HG03039 (cell line): Measurements from ENCODE around the gene STIL.
"Not testable (repeated sequence)": the region's sequence is repeated elsewhere in the genome, so short reads cannot be mapped to it uniquely, and the experiment has no call there.

Source experiments
- ATAC-seq: cut with Tn5 transposase; IDR thresholded peaks from one replicate; pipeline ENCODE4 v1.9.1; 2021; ENCODE audit warnings: mild to moderate bottlenecking, moderate library complexity; ENCODE audit not compliant: unreplicated experiment

The STIL gene

GRCh38 chr1:47313915-47314664 is at the start of gene STIL:
TSS of gene STIL (minus strand) at chr1:47314147. CDS start at chr1:47310319, 3,828 bp downstream.
- ATAC-seq = peak; percentile 99

DNA sequence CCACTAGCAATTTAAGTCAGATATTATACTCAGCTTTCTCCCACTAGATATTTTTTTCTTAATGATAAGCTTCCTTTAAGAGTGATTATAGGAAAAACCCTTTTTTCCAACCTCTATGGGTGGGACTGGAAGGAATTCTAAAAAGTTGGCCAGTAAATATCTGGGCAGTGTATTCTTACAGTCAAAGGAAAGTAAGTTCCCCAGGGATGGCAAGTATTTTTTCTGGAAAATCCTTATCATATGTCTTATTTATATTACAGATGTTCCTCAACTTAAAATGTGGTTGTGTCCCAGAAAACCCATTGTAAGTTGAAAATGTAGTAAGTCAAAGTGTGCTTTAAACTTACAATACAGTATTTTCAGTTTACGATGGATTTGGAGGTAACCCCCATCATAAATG is 48.9 kb upstream of the STIL start:
- no peak for ATAC-seq

DNA sequence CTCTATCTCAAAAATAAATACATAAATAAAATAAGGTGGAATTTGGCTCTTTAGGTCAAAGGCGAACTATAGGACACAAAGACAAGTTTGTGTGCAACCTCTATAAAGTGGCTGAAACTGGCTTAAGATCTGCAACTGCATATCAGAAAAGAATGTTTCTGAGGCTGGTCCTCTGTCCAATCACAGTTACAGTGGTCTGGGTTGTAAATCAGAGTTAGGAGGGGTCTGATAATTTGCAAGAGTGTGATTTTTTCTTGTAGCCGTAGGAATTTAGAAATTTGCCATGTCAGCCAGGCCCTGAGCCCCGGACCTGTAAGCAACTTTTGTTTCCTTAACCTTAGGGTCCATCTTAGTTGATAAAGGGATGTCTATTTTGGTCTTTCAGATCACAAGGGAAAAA is 47.4 kb upstream of the STIL start:
- ATAC-seq = no peak

GRCh38 chr1:47351305-47351704 is 37.4 kb upstream of the STIL start:
- ATAC-seq = peak; percentile 78

GRCh38 chr1:47348246-47348645 is 34.3 kb upstream of the STIL start:
- no peak for ATAC-seq

- ATAC-seq = no peak
Observed at GRCh38 chr1:47347735-47348134, 33.8 kb upstream of the STIL start.

GRCh38 chr1:47346979-47347378 is 33.0 kb upstream of the STIL start:
- ATAC-seq = not testable (repeated sequence)

- no peak for ATAC-seq
Observed at GRCh38 chr1:47340227-47340626, 26.3 kb upstream of the STIL start.

GRCh38 chr1:47338249-47339077 is 24.5 kb upstream of the STIL start:
- ATAC-seq = no peak

DNA sequence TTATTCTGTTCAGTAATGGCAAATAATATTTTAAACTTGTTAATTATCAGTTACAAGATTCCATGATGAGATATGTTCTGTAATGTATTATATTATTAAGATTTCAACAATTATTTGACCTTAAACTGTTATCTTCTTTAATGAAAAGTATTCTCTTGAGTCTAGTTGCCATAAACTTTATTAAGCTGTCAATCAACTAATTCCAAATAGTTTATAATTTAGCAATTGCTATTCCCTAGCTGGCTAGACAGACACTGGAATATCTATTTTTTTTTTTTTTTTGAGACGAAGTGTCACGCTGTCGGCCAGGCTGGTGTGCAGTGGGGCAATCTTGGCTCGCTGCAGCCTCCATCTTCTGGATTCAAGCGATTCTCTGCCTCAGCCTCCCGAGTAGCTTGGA is 23.4 kb upstream of the STIL start:
- ATAC-seq = no peak

- ATAC-seq = no peak
Observed at GRCh38 chr1:47334765-47335435, 21.0 kb upstream of the STIL start.

GRCh38 chr1:47333922-47334764 is 20.2 kb upstream of the STIL start:
- ATAC-seq = peak; percentile 74

- peak; percentile 63 for ATAC-seq
Observed at GRCh38 chr1:47333578-47333921, 19.6 kb upstream of the STIL start, which contains the start of gene CMPK1. TSS of gene CMPK1 (plus strand) at chr1:47333790. CDS start at chr1:47333946, 156 bp downstream.

- no peak for ATAC-seq
Observed at GRCh38 chr1:47332779-47333577, 19.0 kb upstream of the STIL start.

- no peak for ATAC-seq
Observed at GRCh38 chr1:47331875-47332274, 17.9 kb upstream of the STIL start.

- ATAC-seq = no peak
Observed at GRCh38 chr1:47330212-47330611, 16.3 kb upstream of the STIL start.

GRCh38 chr1:47328992-47329391 is 15.0 kb upstream of the STIL start:
- ATAC-seq = no peak

DNA sequence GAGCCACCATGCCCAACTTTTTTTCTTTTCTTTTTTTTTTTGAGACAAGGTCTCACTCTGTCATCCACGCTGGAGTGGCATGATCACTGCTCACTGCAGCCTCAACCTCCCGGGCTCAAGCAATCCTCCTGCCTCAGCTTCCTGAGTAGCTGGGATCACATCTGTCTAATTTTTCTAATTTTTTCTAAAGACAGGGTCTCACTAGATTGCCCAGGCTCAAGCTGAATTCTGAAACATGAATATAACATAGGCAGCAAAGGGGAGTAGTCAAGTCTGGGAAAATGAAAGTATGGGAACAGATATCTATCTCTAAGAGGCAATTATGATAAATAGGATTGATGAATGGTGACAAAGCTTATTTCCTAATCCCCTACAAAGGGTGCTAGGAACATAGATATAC is 12.3 kb upstream of the STIL start:
- no peak for ATAC-seq

GRCh38 chr1:47325528-47325927 is 11.6 kb upstream of the STIL start:
- no peak for ATAC-seq

GRCh38 chr1:47324682-47325081 is 10.7 kb upstream of the STIL start:
- ATAC-seq = no peak
